ENCODE data around the gene ATXN2. TPM values are rescaled to one million over a fixed set of nuclear protein-coding genes. Genes with fewer than 3 reads are reported as not detected.
A peak's percentile ranks its signal among the peaks of the same experiment; 100 is the strongest.
"Not testable (repeated sequence)": the region's sequence is repeated elsewhere in the genome, so short reads cannot be mapped to it uniquely, and the experiment has no call there.

ATXN2 gene
- total RNA-seq, 1 experiment from 2014 or later: 29.9 TPM

DNA sequence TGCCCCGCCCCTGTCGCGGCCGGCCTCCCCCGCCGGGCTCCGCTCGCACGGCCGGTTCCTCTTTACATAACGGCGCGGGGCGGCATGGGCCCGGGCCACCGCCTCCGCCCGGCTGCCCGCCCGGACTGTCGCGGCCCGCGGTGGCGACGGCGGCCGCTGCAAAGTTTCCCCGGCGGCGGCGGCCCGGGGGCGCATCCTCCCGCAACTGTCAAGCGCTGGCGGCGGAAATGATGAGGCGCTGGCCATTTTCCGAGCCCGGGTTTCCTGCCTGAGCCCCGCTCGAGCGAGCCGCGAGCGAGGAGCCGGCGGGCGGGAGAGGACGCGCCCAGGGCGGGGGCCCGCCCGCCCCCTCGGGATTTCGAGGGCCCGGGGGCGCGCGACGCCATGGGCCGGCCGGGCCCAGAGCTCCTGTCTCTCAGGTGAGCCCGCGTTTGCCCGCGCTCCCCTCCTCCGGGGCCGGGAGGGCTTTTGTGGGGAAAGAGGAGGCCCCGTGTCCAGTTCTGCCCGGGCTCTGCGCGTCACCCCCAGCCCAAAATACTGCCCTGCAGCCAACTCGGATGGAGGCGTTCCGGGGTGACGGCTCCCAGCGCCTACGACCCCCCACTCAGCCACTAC, 193.1 kb downstream of the ATXN2 start, which contains the start of gene SH2B3:
Gene SH2B3, plus strand, starts transcription at position 65 of the 615 bp plus-strand sequence. CDS start 12,223 bp downstream, outside the sequence.
- DNase-seq (ENCODE audit: low spot score): no peak

DNA sequence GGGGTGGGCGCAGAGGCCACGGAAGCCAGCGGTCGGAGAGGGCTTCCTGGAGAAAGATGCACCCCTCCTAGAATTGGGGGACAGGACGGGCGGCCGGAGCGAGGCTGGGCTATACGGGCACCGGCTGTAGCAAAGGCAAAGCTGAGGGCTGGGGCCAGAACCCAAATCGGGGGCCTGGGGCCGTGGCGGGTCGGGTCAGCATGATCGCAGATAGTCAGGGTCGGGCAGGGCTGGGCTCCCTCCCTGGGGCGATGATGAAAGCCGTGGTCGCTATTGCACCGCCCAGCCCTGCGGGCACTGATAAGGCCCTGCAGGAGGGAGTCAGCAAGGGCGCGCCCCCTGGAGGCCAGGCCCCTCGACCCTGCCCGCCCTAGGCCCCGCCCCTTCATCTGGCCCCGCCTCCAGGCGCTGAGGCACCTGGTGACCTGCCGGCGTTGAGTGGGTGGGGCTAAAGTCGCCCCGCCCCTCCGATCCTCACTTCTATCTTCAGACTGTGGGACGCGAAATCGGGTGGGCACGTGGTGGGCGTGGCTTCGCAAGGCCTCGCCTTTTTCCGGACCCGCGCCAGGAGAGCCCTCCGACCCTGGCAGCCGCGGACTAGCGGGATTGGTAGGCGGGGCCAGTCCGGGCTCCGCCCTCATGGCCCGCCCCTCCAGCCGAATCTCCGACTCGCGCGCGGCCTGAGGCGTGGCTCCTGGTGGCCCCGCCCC, 193.8 kb downstream of the ATXN2 start:
- DNase-seq (ENCODE audit: low spot score): peak; percentile 87

DNA sequence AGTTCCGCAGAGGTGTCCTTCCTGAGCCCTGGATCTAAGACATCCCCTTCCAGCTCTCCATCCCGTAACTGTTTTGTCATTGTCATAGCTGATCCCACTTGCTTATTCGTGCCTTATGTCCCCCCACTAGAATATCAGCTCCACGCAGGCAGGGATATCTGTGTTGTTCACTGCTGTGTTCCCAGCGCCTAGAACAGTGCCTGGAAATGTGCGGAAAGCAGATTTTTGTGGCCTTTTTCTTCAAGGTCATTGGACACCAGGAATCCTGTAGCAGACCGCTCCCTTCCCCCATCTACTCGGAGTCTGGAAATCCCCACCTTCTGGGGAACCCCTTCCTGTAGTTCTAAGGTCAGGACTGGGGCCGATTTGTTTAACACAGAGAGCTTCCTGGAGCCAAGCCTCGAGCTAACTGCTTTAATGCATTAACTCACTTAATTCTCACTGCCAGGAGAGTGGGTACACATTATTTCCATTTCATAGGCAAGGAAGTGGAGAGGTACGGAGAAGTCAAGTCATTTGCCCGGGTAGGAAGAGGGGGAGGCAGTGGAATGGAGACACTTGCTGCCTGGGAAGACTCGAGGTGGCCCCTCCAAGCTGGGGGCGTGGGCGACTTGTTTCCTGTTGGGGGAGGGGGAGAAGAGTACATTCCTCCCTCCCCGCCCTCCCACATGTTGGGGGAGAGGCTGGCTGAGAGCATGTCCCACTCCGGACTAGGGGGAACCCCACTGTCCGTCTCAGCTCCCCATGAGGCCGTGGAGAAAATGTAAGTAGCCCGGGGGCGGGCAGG, 194.6 kb downstream of the ATXN2 start:
- DNase-seq (ENCODE audit: low spot score): no peak

DNA sequence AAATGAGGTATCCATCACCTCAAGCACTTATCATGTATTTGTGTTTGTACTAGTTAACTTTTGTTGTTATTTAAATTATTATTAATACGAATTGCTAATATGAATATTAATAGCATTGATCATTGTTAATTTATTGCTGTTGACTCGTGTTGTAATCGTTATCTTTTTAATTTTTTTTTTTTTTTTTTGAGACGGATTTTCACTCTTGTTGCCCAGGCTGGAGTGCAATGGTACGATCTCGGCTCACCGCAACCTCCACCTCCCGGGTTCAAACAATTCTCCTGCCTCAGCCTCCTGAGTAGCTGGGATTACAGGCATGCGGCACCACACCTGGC, 196.7 kb downstream of the ATXN2 start:
- DNase-seq (ENCODE audit: low spot score): not testable (repeated sequence)

Small RNA genes within 50 kb of the gene (small RNA-seq; reads per million reads assigned to genes)
- gene RF00066: not detected

Other genes with a start within 250 kb of the ATXN2 start
- gene PHETA1, start 230.2 kb downstream of the ATXN2 start, total RNA-seq (2014; rRNA removed; shearing (Covaris generic)): 9.3 and 9.9 TPM in 2 replicates
- 1.7 and 2.4 TPM in 2 replicates for gene SH2B3, start 193.4 kb downstream of the ATXN2 start, total RNA-seq (2014; rRNA removed; shearing (Covaris generic))
- 7.2 and 9.0 TPM in 2 replicates for gene BRAP, start 86.6 kb upstream of the ATXN2 start, total RNA-seq (2014; rRNA removed; shearing (Covaris generic))
- 11.1 and 12.4 TPM in 2 replicates for gene ACAD10, start 86.7 kb upstream of the ATXN2 start, total RNA-seq (2014; rRNA removed; shearing (Covaris generic))
- gene ALDH2, start 167.6 kb upstream of the ATXN2 start, total RNA-seq (2014; rRNA removed; shearing (Covaris generic)): 70.9 and 94.6 TPM in 2 replicates
- 87.7 and 117 TPM in 2 replicates for gene MAPKAPK5, start 242.9 kb upstream of the ATXN2 start, total RNA-seq (2014; rRNA removed; shearing (Covaris generic))